Ascending aorta (tissue), 2 donors: ENCODE measurements around the gene PRC1. TPM values are rescaled to one million over a fixed set of nuclear protein-coding genes. Genes with fewer than 3 reads are reported as not detected.
"Not testable (repeated sequence)": the region's sequence is repeated elsewhere in the genome, so short reads cannot be mapped to it uniquely, and the experiment has no call there.

Experiments
- DNase-seq, 2 donors: peaks; one replicate each; pipeline ENCODE4 v3.0.0-alpha.2; 2019; ENCODE audit warnings: low spot score in 2 of 2
- H3K27ac ChIP-seq, 2 donors: fragments of 200-600 bp; sonication (generic); one replicate each; pipeline ENCODE4 v1.5.1; 2016 to 2017; ENCODE audit warnings: mild to moderate bottlenecking in 1 of 2
- H3K27me3 ChIP-seq: fragments of 200-600 bp; sonication (generic); one replicate; pipeline ENCODE4 v1.5.1; 2017
- H3K36me3 ChIP-seq, 2 donors: fragments of 200-600 bp; sonication (generic); one replicate each; pipeline ENCODE4 v1.5.1; 2016
- H3K4me1 ChIP-seq, 2 donors: fragments of 200-600 bp; sonication (generic); one replicate each; pipeline ENCODE4 v1.5.1; 2016 to 2017; ENCODE audit warnings: mild to moderate bottlenecking in 1 of 2
- H3K4me3 ChIP-seq, 2 donors: fragments of 200-600 bp; sonication (generic); one replicate each; pipeline ENCODE4 v1.5.1; 2016 to 2017; ENCODE audit warnings: mild to moderate bottlenecking in 1 of 2
- H3K9me3 ChIP-seq, 2 donors: fragments of 200-600 bp; sonication (generic); one replicate each; pipeline ENCODE4 v1.5.1; 2016
- intact Hi-C: fragments of 100-400 bp; cut with DNase I; formaldehyde crosslinking; loops from one replicate; pipeline ENCODE4 v1.15.1; 2023
- total RNA-seq: library from RNA; depleted of rRNA; stranded (reverse); fragments of >200 nt; gene quantifications from one replicate; pipeline ENCODE4 v1.1.0, GENCODE V29; 2016
- TF ChIP-seq, protein P1 (sequence below), 3 experiments: fragments of 200-600 bp in 2 of 3; fragments of 450-650 bp in 1 of 3; sonication (generic) in 2 of 3; IDR thresholded peaks; one replicate each; pipeline ENCODE4 v1.5.1; 2016 to 2019; ENCODE audit warnings: antibody characterized with exemption in 3 of 3, mild to moderate bottlenecking in 1 of 3, moderate library complexity in 1 of 3

The PRC1 gene
- total RNA-seq, 1 donor from 2014 or later = 29.1 TPM

DNA sequence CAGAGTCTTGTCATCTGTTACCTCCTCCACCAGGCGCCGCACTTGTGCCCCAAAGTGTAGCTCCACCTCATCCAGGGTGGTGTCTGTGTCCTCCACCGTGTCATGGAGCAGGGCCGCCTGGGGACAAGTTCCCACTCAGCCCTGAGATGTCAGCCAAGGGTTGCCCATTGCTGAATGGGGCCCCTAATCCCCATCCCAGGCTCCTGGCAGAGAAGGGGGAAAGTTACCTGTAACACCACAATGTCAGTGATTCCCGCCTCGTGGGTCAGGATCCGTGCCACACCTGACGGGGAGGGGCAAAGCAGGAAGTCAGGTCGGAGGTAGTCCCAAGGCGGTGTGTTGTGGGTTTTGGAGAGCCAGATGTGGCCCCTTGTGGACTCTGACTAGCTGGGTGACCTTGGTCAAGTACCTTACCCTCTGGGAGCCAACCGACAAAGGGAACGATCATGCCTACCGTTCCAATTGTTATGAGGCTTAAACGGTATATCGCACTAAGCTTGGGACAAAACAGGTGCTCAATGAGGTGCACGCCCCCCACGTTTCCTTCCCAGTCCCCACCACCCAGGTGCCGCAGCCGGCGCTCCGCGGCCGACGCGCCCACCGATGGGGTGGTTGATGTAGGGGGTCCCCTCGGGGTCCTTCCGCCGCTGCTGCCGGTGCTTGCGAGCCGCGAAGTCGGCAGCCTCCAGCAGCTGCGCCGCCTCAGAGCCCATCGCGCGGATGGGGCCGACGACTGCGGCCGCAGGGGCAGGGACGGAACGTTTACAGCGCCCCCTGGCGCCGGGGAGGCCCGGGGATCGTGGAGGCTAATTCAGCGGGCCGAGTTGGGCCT, 62.3 kb downstream of the PRC1 start, which contains the start of gene HDDC3:
TSS of gene HDDC3 (minus strand) at position 722 of the 832 bp plus-strand sequence. CDS start at position 713, 9 bp downstream.
- Histone ChIP-seq H3K4me1 (peaks cover 12 to 33% of the 10 kb centered on the region in 2 donors), H3K9me3 (no peaks in the 10 kb centered on the region), H3K27ac (peak within 1 kb of the TSS; percentile 84 to 88), H3K4me3 (peak within 1 kb of the TSS; percentile 72 to 80), H3K27me3 (no peaks in the 10 kb centered on the region), H3K36me3 (no peaks in the 10 kb centered on the region)
- TF ChIP-seq, protein P1, sequence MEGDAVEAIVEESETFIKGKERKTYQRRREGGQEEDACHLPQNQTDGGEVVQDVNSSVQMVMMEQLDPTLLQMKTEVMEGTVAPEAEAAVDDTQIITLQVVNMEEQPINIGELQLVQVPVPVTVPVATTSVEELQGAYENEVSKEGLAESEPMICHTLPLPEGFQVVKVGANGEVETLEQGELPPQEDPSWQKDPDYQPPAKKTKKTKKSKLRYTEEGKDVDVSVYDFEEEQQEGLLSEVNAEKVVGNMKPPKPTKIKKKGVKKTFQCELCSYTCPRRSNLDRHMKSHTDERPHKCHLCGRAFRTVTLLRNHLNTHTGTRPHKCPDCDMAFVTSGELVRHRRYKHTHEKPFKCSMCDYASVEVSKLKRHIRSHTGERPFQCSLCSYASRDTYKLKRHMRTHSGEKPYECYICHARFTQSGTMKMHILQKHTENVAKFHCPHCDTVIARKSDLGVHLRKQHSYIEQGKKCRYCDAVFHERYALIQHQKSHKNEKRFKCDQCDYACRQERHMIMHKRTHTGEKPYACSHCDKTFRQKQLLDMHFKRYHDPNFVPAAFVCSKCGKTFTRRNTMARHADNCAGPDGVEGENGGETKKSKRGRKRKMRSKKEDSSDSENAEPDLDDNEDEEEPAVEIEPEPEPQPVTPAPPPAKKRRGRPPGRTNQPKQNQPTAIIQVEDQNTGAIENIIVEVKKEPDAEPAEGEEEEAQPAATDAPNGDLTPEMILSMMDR (IDR thresholded peaks at IDR 0.05) = peak; percentile 88 to 91 (median 89)
- intact Hi-C loops = loop anchor here (1.0 to 10.0 kb wide), 4 partner anchors 30 to 927 kb away; partner anchors contain the start of gene ZNF710
- DNase-seq = peak; percentile 54 to 95

DNA sequence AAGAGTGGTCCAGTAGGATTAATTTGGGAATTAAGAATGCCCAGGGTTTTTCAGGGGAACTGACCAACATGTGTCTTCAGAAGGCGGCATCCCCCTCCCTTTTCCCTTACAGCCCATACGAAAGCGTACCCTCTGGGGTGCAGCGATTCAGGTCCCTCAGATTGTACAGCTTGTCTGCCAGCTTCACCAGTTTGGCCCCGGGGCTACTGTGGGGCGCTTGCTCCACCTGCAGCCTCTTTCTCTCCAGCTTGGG, 62.8 kb downstream of the PRC1 start:
- TF ChIP-seq, protein P1 (IDR thresholded peaks at IDR 0.05) = no peak
- no peaks in the 10 kb centered on the region for H3K36me3 ChIP-seq
- DNase-seq = no peak
- H3K27me3 ChIP-seq = no peaks in the 10 kb centered on the region
- H3K27ac ChIP-seq = peak overlapping the region; percentile 84 to 88
- H3K4me1 ChIP-seq = peaks cover 9 to 33% of the 10 kb centered on the region in 2 donors
- no peaks in the 10 kb centered on the region for H3K9me3 ChIP-seq
- intact Hi-C loops = loop anchor here (2.0 to 10.0 kb wide), 3 partner anchors 44 to 927 kb away; partner anchors contain the start of gene ZNF710
- peak overlapping the region in 1 of 2 donors; percentile 80 for H3K4me3 ChIP-seq

DNA sequence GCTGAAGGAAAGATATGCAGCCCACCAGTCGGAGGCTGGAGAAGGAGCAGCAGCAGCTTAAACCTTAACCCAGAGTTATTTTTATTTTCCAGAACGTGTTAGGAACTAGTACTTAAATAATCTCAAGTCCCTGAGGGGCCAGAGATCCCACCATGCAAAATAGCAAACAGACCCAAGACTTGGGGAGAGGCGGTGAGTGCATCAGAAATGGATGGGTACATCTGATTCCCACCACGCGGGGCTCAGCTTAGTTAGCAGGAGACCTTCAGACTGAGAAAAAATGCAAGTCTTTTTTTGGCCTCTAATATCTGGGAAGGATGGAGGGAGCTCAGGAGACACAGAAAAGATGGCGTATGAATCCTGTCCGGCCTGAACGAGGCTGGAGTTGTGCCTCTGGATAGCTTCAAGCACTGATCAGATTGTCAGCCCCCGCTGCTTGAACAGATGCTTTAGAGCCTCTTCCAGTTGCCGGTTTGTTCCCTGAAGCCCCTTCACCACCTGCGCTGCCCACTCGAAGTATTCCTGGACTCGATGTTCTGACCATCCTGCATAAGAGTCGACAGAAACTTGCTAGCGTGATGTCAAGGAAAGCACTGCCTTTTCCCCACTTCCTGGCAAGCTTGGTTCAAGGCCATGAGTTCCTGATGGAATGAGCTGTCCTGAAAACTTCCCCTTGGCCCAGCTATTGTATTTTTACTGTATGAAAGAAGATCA, 63.3 kb downstream of the PRC1 start:
- Histone ChIP-seq H3K27ac (peak overlapping the region; percentile 84 to 88), H3K4me1 (peaks cover 6 to 28% of the 10 kb centered on the region in 2 donors), H3K4me3 (peak overlapping the region; percentile 56 to 80), H3K36me3 (no peaks in the 10 kb centered on the region), H3K27me3 (no peaks in the 10 kb centered on the region), H3K9me3 (no peaks in the 10 kb centered on the region)
- TF ChIP-seq, protein P1 (IDR thresholded peaks at IDR 0.05) = no peak
- DNase-seq = no peak
- intact Hi-C loops = loop anchor here (2.0 to 10.0 kb wide), 3 partner anchors 44 to 926 kb away; partner anchors contain the start of gene ZNF710

DNA sequence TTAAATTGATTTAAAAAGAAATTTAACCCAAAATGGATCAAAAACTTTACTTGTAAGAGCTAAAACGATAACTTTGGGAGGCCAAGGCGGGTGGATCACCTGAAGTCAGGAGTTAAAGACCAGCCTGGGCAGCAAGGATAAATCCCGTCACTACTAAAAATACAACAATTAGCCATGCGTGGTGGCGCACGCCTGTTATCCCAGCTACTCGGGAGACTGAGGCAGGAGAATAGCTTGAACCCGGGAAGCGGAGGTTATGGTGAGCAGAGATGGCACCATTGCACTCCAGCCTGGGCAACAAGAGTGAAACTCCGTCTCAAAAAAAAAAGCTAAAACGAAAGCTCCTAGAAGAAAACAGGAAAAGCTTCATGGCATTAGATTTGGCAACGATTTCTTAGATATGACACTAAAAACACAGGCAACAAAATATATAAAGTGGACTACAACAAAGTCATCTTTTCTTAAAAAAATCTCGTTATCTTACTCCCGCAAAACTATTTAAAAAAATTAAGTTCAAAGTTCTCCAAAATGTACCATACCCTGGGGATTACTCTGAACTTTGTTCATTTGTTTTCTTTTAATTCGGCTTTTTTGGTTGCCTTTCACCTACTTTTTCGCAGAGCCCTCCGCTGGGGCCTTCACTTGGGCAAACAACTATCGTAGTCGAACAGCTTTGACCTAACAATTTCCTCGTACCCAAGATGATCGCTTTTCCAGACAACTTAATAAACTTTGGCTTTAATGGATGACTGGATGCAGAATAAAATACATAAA, 64.9 kb downstream of the PRC1 start:
- Histone ChIP-seq H3K36me3 (no peaks in the 10 kb centered on the region), H3K4me1 (peaks cover 5 to 20% of the 10 kb centered on the region in 2 donors), H3K27ac (peak overlapping the region; percentile 84 to 88), H3K9me3 (no peaks in the 10 kb centered on the region), H3K4me3 (peak overlapping the region; percentile 56 to 61), H3K27me3 (no peaks in the 10 kb centered on the region)
- TF ChIP-seq, protein P1 (IDR thresholded peaks at IDR 0.05) = no peak
- no peak for DNase-seq
- intact Hi-C loops = loop anchor here (2.0 to 10.0 kb wide), 3 partner anchors 42 to 925 kb away; partner anchors contain the start of gene ZNF710

DNA sequence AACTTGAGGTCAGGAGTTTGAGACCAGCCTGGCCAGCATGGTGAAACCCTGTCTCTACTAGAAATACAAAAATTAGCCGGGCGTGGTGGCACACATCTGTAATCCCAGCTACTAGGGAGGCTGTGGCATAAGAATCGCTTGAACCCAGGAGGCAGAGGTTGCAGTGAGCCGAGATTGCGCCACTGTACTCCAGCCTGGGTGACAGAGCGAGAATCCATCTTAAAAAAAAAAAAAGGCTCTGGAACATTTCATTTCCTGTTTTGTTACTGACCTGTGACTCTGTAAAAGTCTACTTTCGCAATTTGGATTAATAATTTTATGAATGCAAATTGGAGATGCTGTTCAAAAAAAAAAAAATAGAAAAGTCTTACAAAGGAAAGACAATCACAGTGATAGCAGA, 66.2 kb downstream of the PRC1 start:
- DNase-seq, H3K27me3 ChIP-seq, H3K36me3 ChIP-seq, H3K4me3 ChIP-seq, intact Hi-C loops, H3K27ac ChIP-seq, H3K9me3 ChIP-seq: not testable (repeated sequence)
- peaks cover 5 to 16% of the 10 kb centered on the region in 2 donors for H3K4me1 ChIP-seq

DNA sequence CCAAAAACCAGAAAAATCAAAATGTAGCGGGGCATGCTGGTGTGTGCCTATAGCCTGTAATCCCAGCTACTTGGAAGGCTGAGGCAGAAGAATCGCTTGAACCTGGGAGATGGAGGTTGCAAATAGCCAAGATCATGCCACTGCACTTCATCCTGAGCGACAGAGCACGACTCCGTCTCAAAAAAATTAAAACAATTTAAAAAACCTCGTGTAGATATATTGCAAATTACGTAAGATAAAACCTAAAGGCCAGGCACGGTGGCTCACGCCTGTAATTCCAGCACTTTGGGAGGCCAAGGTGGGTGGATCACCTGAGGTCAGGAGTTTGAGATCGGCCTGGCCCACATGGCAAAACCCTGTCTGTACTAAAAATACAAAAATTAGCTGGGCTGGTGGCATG, 67.6 kb downstream of the PRC1 start:
- H3K4me3 ChIP-seq, H3K27me3 ChIP-seq, H3K9me3 ChIP-seq, H3K36me3 ChIP-seq, DNase-seq, intact Hi-C loops, H3K27ac ChIP-seq: not testable (repeated sequence)
- H3K4me1 ChIP-seq = peaks cover 5 to 10% of the 10 kb centered on the region in 2 donors
